HG03159 (cell line): ENCODE measurements around the gene HAUS8.

ENCODE experiments used
- ATAC-seq: cut with Tn5 transposase; IDR thresholded peaks from one replicate; pipeline ENCODE4 v1.9.1; 2021; ENCODE audit warnings: mild to moderate bottlenecking, moderate library complexity; ENCODE audit not compliant: unreplicated experiment

Gene HAUS8

DNA sequence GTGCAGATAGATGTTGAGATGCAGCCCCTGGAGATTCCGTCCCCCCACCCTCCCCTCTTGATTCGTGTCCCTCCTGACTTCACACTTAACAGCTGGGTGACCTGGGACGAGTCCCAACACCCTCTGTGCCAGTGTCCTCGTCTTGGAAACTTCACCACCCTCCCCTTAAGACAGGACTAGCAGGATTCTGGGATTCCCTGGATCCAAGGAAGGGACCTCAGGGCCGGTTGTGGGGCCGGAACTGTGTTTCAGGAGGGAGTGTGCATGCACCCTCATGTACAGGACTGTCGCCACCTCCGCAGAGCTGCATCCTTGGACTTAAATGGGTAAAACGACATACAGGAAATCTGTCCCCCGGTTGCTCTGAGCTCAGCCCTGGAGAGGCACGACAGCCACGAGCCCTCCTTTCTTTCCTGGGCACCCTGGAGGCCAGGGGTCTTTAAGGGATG, 1.3 kb upstream of the HAUS8 start:
- no peak for ATAC-seq

- ATAC-seq = no peak
Measured at GRCh38 chr19:17075864-17076542, 751 bp upstream of the HAUS8 start.

- no peak for ATAC-seq
Measured at GRCh38 chr19:17074634-17075034, 618 bp downstream of the HAUS8 start.

DNA sequence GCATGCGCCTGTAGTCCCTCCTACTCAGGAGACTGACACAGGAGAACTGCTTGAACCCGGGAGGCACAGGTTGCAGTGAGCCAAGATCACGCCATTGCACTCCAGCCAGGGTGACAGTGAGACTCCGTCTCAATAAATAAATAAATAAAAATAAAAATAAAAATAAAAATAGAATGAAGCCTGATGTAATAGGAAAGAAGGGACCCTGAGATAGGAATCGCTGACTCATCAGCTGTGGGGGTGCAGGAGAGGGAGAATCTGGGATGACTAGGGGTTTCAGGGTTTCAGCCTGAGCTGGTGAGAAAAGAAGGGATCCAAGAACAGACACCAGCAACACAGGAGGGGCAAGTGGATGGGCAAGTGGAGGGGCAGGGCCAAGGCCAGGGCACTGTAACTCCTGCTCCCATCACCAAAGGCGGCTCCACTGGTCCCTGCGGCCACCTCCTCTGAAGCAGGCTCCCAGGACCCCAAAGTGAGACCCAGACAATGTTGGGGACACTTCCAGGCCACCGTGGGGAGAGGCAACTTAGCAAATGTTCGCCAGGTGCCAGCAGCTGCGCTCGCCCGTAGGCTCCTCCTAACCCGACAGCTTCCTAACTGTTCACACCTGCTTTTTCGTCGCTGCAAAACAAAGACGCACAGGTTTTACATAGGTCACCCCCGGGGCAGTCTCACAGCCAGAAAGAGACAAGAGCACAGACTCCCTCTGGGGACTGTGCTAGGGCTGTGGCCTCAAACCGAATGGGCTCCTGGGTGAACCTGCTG, 1.2 kb downstream of the HAUS8 start:
- ATAC-seq = no peak

- ATAC-seq = no peak
Measured at GRCh38 chr19:17070912-17071311, 4.3 kb downstream of the HAUS8 start.

DNA sequence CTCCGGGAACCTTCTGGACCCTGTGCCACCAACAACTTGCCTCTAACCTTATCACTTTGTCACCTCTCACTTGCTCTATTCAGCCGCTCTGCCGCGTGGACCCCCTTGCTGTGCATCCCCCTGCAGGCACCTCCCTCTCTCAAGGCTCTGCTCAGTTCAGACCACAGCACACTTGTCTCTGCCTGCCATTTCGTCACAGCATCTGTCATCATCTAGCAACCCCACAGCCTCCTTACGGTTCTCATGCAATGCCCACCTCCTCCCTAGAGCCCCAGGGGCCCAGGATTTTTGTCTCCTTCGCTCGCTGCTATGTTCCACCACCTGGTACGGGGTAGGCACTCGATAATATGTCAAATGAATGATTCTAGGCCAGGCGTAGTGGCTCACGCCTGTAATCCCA, 4.8 kb downstream of the HAUS8 start:
- no peak for ATAC-seq

- ATAC-seq = no peak
Measured at GRCh38 chr19:17069193-17069592, 6.1 kb downstream of the HAUS8 start.

GRCh38 chr19:17063428-17063827, 11.8 kb downstream of the HAUS8 start:
- ATAC-seq = no peak

GRCh38 chr19:17061691-17062090, 13.6 kb downstream of the HAUS8 start:
- ATAC-seq = no peak

DNA sequence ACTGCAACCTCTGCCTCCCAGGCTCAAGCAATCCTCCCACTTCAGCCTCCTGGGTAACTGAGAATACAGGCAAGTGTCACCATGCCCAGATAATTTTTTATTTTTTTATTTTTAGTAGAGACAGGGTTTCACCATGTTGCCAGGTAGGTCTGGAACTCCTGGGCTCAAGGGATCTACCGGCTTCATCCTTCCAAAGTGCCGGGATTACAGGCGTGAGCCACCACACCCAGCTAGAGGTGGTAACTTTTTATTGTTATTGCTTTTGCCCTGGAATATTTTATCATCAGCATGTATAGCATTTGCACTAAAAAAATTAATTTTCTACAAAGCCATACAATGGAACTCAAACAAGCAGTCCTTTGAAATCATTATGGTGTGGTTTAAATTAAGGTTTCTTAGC, 14.0 kb downstream of the HAUS8 start:
- ATAC-seq = no peak

DNA sequence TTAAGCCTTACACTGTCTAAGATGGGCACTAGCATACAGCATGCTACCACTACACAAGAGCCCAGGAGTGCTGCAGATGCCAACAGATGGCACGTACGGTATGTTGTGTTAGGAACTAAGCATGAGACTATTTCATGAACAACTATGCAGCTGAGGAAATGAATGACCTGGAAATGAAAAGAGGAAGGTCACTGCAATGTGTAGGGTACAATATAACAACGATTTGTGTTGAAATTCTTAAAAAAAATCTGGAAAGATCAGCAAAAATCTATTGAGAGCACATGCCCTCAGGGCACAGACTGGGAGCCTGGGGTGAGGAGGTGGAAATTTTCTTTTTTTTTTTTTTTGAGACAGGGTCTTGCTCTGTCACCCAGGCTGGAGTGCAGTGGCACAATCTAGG, 14.4 kb downstream of the HAUS8 start:
- ATAC-seq = no peak

DNA sequence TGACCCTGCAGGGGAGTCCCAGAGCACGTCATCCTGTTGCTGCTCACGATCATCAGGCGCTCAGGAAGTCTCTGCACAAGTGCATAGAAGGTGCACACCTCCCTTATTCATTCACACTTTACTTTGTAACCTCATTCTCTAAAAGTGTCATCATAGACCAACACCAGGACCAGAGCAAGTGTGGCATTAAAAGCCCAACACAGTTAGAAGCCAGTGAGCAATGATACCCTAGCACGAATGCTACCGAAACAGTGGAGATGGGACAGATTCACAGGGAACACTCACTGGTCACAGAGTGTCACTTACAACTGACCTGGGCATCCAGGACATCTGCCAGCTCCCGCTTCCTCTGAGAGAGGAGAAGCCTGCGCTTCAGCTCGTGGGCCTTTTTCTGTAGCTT, 17.0 kb downstream of the HAUS8 start:
- no peak for ATAC-seq

DNA sequence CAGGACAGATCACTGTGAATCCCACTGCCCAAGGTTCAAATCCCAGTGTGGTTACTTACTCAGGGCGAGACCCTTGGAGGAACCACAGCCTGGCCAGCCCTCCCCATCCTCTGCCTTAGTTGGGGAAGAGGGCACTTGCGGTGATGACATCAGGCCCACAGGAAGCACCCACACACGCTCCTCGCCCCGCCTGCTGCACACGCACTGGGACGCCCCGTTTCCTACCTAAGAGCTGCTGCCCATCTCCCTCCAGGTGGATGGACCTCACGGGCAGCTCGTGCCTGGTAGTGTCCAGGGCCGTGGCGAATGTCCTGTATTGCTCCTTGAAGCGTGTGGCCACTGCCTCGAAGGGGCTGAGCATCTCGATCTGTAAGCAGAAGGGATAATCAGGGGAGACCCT, 19.6 kb downstream of the HAUS8 start:
- ATAC-seq = no peak

- no peak for ATAC-seq
Measured at GRCh38 chr19:17054746-17055145, 20.5 kb downstream of the HAUS8 start.

DNA sequence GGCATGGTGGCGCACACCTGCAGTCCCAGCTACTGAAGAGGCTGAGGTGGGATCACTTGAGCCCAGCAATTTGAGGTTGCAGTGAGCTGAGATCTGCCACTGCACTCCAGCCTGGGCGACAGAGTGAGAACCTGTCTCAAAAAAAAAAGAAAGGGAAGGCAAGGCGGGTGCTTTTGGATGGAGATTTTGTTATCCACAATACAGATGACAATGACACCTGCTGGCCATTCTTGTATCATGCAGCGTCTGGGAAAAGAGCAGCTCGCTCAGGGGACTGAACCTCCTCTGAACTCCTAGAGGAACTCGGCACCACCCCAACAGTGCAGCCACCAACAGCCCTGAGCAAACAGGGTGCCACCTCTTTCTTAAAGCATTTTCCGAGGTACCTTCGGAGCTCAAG, 22.8 kb downstream of the HAUS8 start:
- no peak for ATAC-seq

GRCh38 chr19:17049711-17050280, 25.5 kb downstream of the HAUS8 start:
- no peak for ATAC-seq

GRCh38 chr19:17048885-17049453, 26.3 kb downstream of the HAUS8 start:
- ATAC-seq = no peak

GRCh38 chr19:17045907-17046502, 29.2 kb downstream of the HAUS8 start:
- ATAC-seq = no peak

GRCh38 chr19:17043744-17044143, 31.5 kb downstream of the HAUS8 start:
- ATAC-seq = no peak

DNA sequence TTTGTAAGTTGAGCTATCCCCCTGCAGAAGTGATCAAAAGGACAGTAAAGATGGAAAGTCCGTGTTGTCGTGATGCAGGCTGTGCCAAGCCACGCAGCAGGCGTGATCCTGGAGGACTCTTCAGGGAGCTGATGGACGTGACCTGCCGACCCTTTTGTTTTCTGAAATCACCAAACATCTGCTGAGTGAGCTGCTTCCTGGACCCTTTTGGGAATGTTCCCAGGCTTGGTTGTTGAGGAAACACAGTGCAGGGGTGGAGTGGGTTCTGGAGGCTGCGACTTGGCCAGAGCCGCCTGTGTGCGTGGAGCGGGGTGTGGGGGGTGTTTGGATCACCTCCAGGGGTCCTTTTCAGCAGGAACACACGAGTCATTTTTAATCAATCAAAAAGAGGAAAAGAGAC, 33.3 kb downstream of the HAUS8 start:
- no peak for ATAC-seq

- ATAC-seq = no peak
Measured at GRCh38 chr19:17037966-17038500, 37.2 kb downstream of the HAUS8 start.
